ENCODE data around the gene SUMF1.

The SUMF1 gene

DNA sequence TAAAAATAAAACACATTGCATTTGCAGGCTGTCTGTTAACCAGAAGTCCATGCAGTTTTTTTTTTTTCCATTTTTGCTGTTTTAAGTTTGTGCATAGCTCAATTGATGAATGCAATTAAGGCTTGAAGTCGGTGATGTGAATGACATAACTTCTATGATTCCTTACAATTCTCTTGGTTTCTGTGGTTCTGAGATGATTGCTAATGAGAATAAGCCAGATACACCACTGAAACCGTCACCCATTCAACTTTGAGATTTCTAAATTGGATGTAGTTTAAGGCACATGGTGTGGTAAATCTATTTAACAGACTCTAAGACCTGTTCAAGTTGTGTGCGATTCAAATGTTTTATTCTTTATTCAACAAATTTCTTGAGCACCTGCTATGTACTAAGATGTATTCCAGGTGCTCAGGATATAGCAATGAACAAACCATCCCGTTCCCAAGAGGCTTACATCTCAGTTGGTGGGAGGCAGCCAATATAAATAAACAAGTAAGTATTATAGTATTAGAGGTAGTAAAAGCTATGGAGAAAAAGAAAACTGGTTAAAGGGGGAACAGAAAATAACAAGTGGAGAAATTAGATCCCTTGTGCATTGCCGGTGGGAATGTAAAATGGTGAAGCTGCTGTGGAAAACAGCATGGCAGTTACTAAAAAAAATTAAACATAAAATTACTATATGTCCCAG is 30.1 kb upstream of the SUMF1 start:
- DNase-seq: no peak

- no peak for DNase-seq
Measured at GRCh38 chr3:4496087-4496452, 29.0 kb upstream of the SUMF1 start.

- DNase-seq: no peak
Measured at GRCh38 chr3:4495294-4496086, 28.4 kb upstream of the SUMF1 start.

DNA sequence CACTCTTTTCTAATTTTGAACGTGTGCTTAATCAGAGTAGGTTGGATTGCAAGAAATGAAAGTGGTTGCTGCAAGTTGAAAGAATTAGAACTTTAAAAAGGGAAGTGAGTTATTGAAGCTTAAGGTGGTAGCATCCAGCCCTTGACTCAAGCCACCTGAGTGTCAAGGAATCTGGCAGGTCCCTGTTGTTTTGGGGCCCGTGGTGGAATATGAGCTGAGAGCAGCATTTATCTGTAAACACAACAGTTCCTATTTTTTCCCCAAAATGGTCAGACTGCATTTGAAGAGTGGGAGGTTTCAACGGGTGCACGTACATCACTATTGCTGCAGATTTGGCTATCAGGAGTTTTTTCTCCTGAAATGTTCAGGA is 27.8 kb upstream of the SUMF1 start:
- no peak for DNase-seq

DNA sequence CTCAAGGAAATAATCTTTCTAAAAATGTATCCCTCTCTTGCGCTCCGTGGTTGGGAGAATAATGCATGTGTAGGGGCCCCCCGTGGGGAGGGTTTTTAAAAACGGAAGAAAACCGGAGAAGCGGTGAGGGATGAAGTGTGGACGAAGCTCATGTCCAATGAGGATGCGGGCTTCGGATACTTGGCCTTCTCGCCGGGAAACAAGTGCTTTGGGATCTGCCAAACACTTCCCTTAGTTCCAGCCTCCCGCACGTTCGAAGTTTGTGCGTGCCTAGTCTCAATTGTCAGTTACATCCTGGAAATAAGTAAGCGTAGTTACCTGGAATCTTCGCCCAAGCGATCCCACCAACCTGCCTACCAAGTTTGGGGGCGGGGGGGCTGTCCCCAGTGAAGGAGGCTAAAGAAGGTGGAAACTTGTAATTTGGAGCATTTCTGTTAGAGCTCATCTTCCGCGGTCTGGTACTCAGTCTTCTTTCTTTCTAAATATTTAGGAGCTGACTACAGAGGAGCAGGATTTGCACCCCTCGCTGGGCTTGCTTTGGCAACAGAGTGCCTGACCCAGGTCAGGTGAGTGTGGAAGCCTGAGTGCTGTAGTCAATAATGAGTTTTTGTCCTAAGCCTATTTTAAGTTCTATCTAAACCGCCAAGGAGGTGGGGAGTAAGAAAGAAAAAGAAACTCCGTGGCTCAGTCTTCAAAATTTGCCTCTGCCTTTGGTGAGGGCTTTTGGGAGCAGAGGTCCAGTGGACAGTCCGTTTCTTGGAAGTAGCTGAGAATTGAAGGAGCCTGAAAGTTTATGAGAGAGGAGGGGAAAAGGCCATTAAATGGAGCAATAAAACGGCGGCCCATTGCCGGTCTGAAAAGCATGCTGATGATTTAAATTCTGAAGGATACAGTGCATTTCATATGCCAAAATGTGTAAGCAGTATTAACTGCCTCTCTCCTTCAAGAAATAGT is 27.1 kb upstream of the SUMF1 start:
- no peak for DNase-seq

DNA sequence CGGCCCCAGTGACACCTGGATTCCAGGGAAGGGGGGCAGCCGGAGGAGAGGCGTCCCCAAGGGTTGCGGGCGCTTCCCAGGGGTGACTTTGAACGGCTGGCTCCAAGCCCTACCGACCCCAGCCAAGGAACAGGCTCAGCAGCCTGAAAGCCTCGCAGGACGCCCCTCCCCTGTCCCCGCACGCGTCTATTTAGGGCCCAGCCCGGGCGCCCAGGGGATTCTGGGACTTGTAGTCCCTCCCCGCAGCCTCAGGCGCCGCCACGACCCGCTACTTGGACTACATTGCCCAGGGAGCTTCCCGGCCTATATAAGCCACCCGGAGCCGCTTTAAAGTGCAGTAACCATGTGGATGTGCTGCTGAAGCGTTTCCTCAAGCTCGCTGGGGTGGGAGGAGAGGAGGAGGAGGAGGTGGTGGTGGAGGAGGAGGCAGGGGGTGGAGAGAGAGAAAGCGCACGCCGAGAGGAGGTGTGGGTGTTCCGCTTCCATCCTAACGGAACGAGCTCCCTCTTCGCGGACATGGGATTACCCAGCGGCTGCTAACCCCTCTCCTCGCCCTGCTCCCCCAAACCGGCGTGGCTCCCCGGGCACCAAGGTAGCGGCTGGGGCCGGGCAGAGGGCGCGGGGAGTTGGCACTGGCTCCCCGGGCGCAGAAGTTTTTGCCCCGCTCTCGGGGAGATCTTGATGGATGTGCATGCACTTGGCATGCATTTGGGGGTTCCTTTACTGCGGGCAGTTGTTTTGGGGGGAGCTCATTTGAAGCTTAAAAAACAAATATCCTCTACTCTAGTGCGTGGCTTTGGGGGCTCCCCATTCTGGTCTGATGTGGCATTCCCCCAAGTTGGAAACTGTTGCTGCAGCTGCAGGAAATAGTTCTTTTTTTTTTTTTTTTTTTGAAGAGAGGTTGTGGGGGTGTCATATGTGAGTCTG is 26.2 kb upstream of the SUMF1 start, which contains the start of gene ITPR1:
Gene ITPR1 (plus strand): TSS at position 335 of the 927 bp plus-strand sequence. CDS start 23,144 bp downstream, outside the sequence.
- DNase-seq: peak; percentile 94

DNA sequence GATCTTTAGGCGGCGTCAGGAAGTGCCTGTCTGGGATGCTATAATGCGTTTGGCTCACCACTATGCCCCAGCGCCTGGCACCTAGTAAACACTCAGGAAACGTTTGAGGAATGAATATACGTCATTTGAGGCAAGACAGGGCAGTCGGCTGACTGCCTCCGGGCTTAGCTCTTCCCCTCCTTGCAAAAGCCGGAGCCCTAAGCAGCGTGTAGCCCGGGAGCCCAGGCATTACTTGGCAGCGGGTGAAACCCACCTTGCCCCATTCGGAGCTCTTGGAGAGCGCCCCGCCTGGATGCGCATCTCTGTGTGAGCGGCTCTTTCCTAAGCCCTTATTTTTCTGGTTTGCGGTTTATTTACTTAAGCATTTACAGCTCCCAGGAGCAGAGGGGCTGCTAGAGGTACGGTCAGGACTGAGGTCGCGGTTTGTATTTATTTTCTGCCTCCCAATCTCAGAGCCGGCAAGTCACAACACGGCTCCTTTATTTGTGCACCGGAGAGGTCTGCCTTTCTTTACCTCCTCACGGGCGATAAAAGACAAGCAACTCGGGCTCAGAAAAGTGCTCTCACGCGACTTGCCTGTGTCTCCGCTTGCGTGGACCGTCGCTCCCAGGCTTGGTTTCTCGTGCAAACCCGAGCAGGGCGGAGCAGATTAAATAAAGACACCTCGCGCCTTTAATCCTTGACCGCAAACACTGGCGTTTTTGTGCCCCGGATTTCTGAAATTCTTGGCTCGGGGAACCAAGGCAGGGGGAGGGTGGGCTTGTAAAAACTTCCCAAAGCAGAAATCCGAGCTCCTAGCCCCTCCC is 25.3 kb upstream of the SUMF1 start:
- DNase-seq: peak; percentile 42

- no peak for DNase-seq
Measured at GRCh38 chr3:4491855-4492207, 24.8 kb upstream of the SUMF1 start.

DNA sequence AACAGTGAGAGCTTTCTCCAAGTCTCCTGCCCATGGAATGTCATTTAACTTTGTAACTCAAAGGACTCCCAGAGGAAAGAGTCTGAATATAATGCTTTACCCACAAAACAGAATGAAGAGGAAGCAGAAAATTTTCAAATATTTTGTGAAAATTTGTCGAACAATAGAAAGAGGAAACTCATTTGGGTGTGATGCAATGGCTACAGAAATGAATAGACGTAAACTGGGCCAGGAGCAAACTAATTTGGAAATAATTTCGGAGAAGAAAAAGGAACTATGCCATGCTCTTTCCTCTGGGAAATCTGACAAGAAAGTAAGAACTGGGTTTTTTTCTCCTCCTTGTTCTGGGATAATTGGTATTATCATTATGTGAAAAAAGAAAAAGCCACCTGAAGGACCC is 11.2 kb upstream of the SUMF1 start:
- DNase-seq: no peak

DNA sequence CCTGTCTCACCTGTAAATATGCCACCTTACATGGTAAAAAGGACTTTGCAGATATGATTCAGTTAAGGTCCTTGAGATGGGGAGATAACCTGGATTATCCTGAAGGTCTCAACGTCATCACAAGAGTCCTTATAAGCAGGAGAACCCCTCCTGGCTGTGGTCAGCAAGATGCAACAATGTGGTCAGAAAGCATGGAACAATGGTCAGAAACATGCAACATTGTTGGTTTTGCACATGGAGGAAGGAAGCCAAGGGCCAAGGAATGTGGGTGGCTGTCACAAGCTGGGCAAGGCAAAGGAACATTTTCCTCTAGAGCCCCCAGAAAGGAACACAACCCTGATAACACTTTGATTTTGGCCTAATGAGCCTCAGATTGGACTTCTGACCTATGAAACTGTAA is 9.4 kb upstream of the SUMF1 start:
- DNase-seq: no peak

DNA sequence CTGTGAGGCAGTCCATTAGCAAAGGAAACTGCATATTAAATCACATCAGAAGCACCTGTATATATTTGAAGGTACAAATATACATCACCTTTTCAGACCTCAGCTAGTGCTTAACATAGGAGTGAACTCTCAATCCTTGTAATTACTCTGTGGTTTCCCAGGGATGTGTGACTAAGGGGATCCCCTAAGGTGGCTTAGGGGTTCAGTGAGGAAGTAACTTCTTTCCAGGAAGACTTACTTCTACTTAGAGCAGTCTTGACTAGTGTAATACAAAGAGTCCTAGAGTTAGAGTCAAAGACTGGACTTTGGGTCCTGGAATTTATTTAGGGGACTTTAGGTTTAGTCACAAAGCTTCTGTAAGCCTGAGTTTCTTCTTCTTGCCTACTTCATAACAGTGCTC is 8.7 kb upstream of the SUMF1 start:
- DNase-seq: no peak

DNA sequence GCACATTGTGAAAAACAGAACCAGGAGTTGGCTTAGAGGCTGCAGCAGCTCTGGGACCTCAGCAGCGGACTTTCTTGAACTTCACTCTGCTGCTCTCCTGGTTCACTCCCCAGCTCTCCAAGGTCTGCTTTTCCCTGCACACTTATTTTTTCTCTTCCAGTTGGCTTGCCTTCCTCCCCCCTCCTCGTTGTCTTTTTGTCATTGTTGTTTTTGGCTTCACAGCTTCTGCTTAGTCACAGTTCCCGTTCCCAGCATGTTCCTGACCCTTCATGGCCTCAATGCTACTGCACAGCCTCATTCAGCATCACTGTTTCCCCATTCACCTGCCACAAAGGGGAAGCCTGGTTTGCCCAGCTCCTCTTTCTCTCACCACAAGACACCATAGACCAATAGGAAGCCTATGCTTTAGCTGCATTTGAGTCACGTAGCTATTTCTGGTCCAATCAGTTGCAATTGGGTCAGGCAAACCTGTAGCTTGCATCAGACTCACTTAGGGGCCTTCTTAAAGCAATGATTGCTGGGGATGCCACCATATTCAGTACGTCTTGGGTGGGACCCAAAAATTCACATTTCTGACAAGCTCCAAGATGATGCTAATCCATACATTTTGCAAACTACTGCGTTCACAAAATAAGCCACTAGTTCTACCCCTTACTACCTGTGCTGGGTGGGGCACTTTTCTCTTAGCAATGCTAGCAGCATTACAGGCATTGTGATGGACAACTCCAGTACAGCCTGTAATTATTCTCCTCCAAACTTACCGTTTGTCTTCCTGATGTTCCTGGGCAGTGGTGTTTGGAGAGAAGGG is 7.8 kb upstream of the SUMF1 start:
- no peak for DNase-seq

- DNase-seq: no peak
Measured at GRCh38 chr3:4472766-4473165, 5.7 kb upstream of the SUMF1 start.

GRCh38 chr3:4472312-4472711 is 5.2 kb upstream of the SUMF1 start:
- no peak for DNase-seq

DNA sequence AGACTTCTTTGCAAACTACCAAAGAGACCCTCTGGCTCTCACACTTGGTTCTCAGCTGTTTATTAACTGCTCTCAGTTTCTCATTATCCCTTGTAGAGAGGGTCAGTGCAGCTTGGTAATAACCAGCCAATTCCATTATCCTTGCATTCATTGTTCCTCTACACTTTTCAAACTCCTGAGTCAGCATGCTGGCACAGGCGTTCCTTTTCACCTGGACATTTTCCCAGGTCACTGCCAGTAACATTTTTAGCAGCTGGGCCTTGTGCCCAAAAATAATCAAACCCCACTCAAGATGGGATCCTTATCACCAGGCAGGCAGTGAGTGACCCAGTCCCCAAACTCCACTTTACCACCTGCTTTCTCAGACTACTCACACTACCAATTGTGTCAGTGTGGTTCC is 4.8 kb upstream of the SUMF1 start:
- no peak for DNase-seq

DNA sequence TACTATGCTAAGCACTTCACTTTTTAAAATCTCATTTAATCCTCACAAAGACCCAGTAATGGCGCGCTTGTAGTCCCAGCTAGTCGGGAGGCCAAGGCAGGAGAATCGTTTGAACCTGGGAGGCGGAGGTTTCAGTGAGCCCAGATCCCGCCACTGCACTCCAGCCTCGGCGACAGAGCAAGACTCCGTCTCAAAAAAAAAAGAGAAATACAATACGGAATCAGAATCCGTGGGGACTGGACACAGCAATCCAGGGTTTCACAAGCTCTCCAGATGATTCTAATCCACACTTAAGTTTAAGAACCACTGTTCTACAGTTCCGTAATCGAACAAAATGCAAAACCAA is 426 bp upstream of the SUMF1 start:
- no peak for DNase-seq

- DNase-seq: no peak
Measured at GRCh38 chr3:4464576-4464975, 2.5 kb downstream of the SUMF1 start.

DNA sequence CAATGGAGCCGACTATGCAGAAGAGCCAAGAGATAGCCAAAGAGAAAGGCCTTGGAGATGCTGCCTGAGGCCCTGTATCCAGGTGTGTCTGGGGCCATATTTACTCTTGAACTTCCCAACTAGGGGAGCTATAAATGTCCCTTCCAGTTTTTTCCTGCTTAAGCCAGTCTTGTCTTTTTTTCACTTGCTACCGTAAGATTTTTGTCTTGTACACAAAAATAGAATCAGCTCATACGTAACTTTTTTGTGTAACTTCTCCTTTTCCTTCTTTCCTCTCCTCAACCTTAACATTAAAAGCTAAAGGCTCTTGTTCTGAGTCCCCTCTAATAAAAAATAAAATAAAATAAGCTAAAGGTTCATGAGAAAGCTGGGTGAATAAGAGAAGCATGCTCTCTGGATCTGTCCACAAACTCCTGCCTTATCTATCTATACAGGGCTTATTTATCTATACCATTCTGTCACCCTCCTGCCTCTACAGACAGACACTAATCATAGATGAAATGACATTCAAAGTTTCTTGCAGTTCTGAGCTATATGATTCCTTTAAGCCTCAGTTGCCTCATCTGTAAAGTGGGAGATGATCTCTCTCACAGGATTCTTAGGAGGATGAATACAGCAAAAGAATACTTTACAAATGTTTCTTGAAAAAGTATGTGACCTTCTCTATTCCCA is 4.6 kb downstream of the SUMF1 start:
- no peak for DNase-seq

DNA sequence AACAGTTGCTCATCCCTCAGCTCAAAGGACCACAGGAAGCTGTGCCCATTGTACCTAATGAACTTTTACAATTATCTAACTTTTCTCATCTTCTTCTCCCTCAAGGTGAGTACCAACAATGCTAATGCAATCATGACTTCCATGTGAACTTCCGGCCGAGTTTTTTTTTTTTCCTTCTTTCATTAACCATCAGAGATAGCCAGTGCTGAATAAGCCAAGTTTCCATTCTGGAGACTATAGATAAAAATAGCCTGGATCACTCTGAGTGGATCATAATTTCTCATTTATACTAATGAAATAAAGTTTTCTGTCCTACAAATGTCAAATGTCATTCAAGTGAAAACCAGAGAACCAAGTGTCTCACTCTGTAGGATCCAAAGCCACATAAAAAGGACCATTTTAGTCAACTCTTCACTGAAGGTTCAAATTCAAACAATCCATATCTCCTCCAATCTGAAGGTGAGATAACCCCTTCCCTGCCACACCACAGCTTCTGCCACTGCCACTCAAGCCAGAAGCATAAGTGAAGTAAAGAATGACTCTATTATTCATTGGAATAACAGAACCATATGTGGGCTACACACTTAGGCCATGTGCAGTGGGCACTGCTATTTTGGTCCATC is 5.5 kb downstream of the SUMF1 start:
- no peak for DNase-seq

GRCh38 chr3:4460334-4460733 is 6.7 kb downstream of the SUMF1 start:
- DNase-seq: no peak

All from NCI-H1048 (cell line).